Thymus (tissue), 11 donors: Measurements from ENCODE around the gene WNT6. TPM values are rescaled to one million over a fixed set of nuclear protein-coding genes. Genes with fewer than 3 reads are reported as not detected.

ENCODE experiments used
- DNase-seq, 9 donors: peaks; one replicate each; pipeline ENCODE4 v3.0.0-alpha.2; 2013; ENCODE audit warnings: low spot score in 9 of 9, low read depth in 6 of 9, missing footprints in 1 of 9
- H3K27ac ChIP-seq, 2 donors: one replicate each; pipeline ENCODE4 v1.5.1; 2013; ENCODE audit warnings: control low read depth in 1 of 2, low read depth in 1 of 2, low read length in 1 of 2, mild to moderate bottlenecking in 1 of 2, moderate library complexity in 1 of 2
- H3K27me3 ChIP-seq, 2 donors: one replicate each; pipeline ENCODE4 v1.5.1; 2013; ENCODE audit warnings: low read length in 1 of 2; ENCODE audit not compliant: control insufficient read depth in 2 of 2, insufficient read depth in 1 of 2
- H3K36me3 ChIP-seq, 2 donors: one replicate each; pipeline ENCODE4 v1.5.1; 2013; ENCODE audit warnings: low read length in 1 of 2, mild to moderate bottlenecking in 1 of 2, moderate library complexity in 1 of 2; ENCODE audit not compliant: control insufficient read depth in 2 of 2, insufficient read depth in 2 of 2
- H3K4me1 ChIP-seq, 2 donors: one replicate each; pipeline ENCODE4 v1.5.1; 2013; ENCODE audit warnings: low read length in 2 of 2; ENCODE audit not compliant: control insufficient read depth in 2 of 2, insufficient read depth in 2 of 2
- H3K4me3 ChIP-seq, 2 donors: one replicate each; pipeline ENCODE4 v1.5.1; 2013; ENCODE audit warnings: low read length in 2 of 2, control low read depth in 1 of 2, mild to moderate bottlenecking in 1 of 2
- H3K9me3 ChIP-seq, 2 donors: one replicate each; pipeline ENCODE4 v1.5.1; 2013; ENCODE audit warnings: low read length in 1 of 2, mild to moderate bottlenecking in 1 of 2; ENCODE audit not compliant: control insufficient read depth in 2 of 2, insufficient read depth in 1 of 2
- WGBS: extraction: QIAGEN DNeasy Blood & Tissue Kit; methylation state at CpG from one replicate; pipeline ENCODE4 v1.1.7; 2013; 5-methylcytosine and 5-hydroxymethylcytosine counted together
- polyA plus RNA-seq: library from polyadenylated mRNA; stranded (reverse); fragments of 200-250 nt; gene quantifications from one replicate; pipeline ENCODE4 v1.2.3, GENCODE V29; 2013
- total RNA-seq: library from RNA; stranded (reverse); fragments of 120-200 nt; gene quantifications from one replicate; pipeline ENCODE4 v1.2.4, GENCODE V29; 2013
- donor health status: healthy.

The WNT6 gene
- total and polyA plus RNA-seq, 2 donors = 0.14 to 0.34 TPM

- WGBS = 5% methylated on average over 51 of the region's 51 CpGs
- peaks cover 2 to 14% of the 10 kb centered on the region in 2 donors for H3K4me1 ChIP-seq
- no peak overlapping the region for H3K27ac ChIP-seq
- no peaks in the 10 kb centered on the region for H3K36me3 ChIP-seq
- DNase-seq = no peak
- H3K27me3 ChIP-seq = peaks cover 57 to 97% of the 10 kb centered on the region in 2 donors
- peak overlapping the region in 1 of 2 donors; percentile 10 for H3K4me3 ChIP-seq
- peaks cover 0 to 9% of the 10 kb centered on the region in 2 donors for H3K9me3 ChIP-seq
These were observed 692 bp upstream of the WNT6 start for GRCh38 chr2:218858671-218859555.

DNA sequence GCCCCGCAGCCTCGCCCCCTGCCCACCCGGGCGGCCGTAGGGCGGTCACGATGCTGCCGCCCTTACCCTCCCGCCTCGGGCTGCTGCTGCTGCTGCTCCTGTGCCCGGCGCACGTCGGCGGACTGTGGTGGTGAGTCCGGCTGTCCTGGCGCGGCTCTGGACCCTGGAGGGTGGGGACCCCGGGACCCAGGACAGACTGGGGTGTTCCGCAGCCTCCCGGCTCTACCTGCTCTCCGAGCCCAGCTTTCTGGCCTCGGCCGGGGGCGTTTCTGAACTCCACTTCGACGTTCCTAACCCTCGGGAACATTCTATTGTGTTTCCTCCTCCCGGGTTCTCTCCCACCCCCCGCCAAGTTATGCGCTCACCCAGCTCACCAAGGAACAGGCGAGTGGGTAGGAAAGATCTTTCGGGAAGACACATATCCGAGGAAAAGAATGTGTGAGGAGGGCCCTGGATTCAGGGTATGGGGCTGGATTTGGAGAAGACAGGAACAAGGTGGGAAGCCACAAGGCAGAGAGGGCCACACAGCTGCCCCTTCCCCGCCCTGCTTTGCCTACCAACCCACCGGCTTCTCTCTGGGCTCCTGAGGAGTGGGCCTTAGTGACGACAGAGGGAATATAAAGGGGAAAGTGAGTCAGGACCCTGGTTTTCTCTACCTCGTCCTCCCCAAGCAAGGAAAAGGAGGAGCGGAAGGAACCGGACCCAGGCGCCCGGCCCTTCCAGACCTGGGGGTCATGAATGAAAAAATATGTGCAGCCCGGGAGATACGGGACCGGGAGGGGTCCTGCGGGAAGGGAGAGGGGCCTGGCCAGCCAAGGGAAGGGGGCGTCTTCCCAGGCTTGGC is 605 bp downstream of the WNT6 start:
- Histone ChIP-seq H3K36me3 (no peaks in the 10 kb centered on the region), H3K4me1 (peaks cover 2 to 14% of the 10 kb centered on the region in 2 donors), H3K9me3 (peaks cover 0 to 9% of the 10 kb centered on the region in 2 donors), H3K4me3 (peak overlapping the region in 1 of 2 donors; percentile 21), H3K27me3 (peaks cover 52 to 96% of the 10 kb centered on the region in 2 donors), H3K27ac (no peak overlapping the region)
- DNase-seq = no peak
- WGBS = 7% methylated on average over 47 of the region's 47 CpGs

DNA sequence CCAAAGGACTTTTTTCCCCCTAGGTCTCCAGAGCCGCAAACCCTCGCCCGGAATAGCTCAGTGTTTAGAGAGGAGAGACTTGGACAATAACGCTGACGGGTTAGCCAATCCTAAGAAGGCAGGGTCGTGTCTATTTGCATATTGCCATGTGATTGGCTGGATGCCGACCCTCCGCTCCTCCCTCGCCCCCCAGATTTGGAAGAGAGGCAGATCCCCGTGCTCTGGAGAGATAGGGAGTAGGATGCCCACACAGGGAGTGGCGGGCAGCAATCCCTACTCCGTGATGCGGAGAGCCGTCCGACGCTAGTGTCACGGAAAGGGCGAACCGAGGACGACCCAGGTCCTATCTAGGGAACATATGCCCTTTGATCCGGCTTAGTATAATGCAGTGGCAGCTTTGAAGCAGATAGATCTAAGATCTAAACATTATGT is 1.4 kb downstream of the WNT6 start:
- H3K4me1 ChIP-seq = peaks cover 2 to 14% of the 10 kb centered on the region in 2 donors
- peaks cover 50 to 94% of the 10 kb centered on the region in 2 donors for H3K27me3 ChIP-seq
- WGBS = 3% methylated on average over 21 of the region's 21 CpGs
- no peaks in the 10 kb centered on the region for H3K36me3 ChIP-seq
- H3K4me3 ChIP-seq = no peak overlapping the region
- DNase-seq = peak in 6 of 9 donors; percentile 24 to 72 (median 42)
- no peak overlapping the region for H3K27ac ChIP-seq
- peaks cover 0 to 9% of the 10 kb centered on the region in 2 donors for H3K9me3 ChIP-seq

DNA sequence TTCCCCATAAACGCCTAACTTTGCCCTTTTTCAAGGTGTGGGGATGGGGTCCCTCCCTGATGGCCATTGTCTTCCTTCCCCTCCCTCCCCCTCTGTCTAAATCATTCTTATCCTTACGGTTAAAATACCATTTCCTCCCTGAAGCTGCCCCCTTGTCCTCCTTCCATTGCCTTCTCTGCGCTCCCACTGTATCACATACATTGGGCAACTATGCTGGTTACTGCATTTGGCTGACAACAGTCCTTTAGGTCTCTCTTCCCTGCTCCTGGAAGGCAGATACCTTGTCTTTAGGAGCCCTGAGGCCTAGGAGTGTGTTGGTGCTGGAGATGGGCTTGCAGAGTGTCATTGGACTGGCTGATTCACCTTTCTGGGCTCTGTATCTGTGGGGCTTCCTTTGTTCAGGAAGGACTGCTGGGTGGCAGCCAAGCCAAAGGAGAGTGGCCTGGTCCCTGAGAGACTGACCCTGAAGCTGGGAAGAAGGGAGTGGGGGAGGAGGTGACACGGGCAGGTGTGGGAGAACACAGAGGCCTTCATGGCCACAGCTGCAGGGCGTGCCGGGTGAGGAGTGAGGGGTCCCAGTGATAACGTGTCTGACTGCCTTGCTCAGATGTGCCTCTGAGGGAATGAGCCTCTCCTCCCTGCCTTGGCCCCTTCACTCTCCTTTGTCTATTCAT is 2.2 kb downstream of the WNT6 start:
- H3K36me3 ChIP-seq = no peaks in the 10 kb centered on the region
- 65% methylated on average over 7 of the region's 7 CpGs for WGBS
- H3K9me3 ChIP-seq = peaks cover 0 to 9% of the 10 kb centered on the region in 2 donors
- no peak overlapping the region for H3K27ac ChIP-seq
- H3K27me3 ChIP-seq = peaks cover 50 to 94% of the 10 kb centered on the region in 2 donors
- H3K4me3 ChIP-seq = no peak overlapping the region
- no peak for DNase-seq
- H3K4me1 ChIP-seq = peaks cover 2 to 9% of the 10 kb centered on the region in 2 donors

DNA sequence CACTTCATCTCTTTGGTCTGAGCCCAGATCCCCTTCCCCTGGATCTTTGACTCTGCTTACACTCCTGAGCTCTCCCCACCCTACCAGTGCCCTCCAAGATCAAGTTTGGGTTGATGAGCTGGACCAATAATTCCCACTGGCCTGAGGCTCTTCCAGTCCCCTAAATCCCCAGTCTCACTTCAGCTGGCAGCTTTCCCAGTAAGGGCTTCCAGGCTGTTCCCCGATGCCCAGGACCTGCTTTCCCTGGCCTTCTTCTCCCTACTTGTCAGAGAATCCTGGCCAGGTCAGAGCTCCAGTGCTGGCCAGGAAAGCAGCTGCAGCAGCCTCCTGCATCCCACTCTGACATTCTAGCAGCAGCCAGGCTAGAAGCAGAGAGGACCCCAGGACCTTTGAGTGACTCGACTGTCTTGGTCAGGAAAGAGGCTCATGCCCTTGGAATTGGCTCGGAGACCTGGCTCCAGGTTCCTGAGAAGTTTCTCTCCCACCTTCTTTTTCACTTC is 3.5 kb downstream of the WNT6 start:
- H3K27me3 ChIP-seq = peaks cover 38 to 94% of the 10 kb centered on the region in 2 donors
- DNase-seq = no peak
- 89% methylated on average over 3 of the region's 3 CpGs for WGBS

DNA sequence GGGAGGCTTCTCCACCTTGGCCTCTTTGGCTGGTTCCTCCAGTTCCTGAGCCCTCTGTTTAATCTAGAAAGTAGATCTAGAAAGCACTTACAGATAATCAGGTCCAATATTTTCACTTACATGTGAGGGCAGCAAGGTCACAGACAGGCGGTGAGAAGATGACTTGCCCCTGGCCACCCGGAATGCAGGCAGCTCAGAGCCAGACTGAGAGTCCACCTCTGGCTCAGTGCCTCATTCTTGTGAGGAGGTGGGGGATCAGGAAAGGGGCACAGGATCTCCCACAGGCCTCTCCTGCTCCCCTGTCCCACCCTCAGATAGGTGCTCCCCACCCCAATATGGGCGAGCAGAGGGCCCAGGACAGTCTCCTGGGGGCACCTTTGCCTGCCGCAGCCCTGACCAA is 5.8 kb downstream of the WNT6 start:
- Histone ChIP-seq H3K4me3 (no peak overlapping the region), H3K27ac (no peak overlapping the region), H3K4me1 (peaks cover 0 to 5% of the 10 kb centered on the region in 2 donors), H3K9me3 (peaks cover 0 to 3% of the 10 kb centered on the region in 2 donors), H3K27me3 (peaks cover 26 to 93% of the 10 kb centered on the region in 2 donors), H3K36me3 (no peaks in the 10 kb centered on the region)
- 93% methylated on average over 4 of the region's 4 CpGs for WGBS
- no peak for DNase-seq

More for the DNA sequence above, 3.5 kb downstream of the WNT6 start:
- peaks cover 0 to 9% of the 10 kb centered on the region in 2 donors for H3K9me3 ChIP-seq
- H3K27ac ChIP-seq = no peak overlapping the region
- no peaks in the 10 kb centered on the region for H3K36me3 ChIP-seq
- H3K4me3 ChIP-seq = no peak overlapping the region
- peaks cover 2 to 9% of the 10 kb centered on the region in 2 donors for H3K4me1 ChIP-seq

GRCh38 chr2:218865999-218866398 is 6.4 kb downstream of the WNT6 start:
- no peak for DNase-seq
- WGBS = 67% methylated on average over 6 of the region's 6 CpGs
- no peak overlapping the region for H3K27ac ChIP-seq
- no peaks in the 10 kb centered on the region for H3K9me3 ChIP-seq
- H3K4me1 ChIP-seq = peaks cover 0 to 3% of the 10 kb centered on the region in 2 donors
- no peak overlapping the region for H3K4me3 ChIP-seq
- peaks cover 26 to 93% of the 10 kb centered on the region in 2 donors for H3K27me3 ChIP-seq
- no peaks in the 10 kb centered on the region for H3K36me3 ChIP-seq

DNA sequence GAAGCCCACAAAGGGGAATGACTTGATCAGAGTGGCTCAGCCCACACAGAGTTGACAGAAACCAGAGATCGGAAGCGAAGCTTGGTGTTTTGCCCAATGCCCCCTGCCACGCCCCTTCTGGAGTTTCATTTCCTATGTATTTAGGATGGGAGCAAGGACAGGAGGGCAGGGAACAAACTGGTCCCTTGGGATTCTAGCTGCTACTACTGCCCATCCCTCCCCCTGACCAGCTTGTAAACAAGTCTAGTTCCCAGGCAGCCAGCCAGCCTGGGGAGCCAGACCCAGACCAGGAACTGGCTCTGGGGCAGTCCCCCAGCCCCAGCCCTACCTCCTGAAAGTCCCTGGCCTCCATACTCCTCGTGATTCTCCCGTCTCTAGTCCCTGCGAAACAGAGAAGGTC is 8.3 kb downstream of the WNT6 start:
- Histone ChIP-seq H3K9me3 (no peaks in the 10 kb centered on the region), H3K27ac (no peak overlapping the region), H3K36me3 (no peaks in the 10 kb centered on the region), H3K27me3 (peaks cover 39 to 95% of the 10 kb centered on the region in 2 donors), H3K4me1 (peaks cover 0 to 2% of the 10 kb centered on the region in 2 donors), H3K4me3 (no peak overlapping the region)
- no peak for DNase-seq
- WGBS = 80% methylated on average over 6 of the region's 6 CpGs
